Measurements from ENCODE around the gene AMPD3.

DNA sequence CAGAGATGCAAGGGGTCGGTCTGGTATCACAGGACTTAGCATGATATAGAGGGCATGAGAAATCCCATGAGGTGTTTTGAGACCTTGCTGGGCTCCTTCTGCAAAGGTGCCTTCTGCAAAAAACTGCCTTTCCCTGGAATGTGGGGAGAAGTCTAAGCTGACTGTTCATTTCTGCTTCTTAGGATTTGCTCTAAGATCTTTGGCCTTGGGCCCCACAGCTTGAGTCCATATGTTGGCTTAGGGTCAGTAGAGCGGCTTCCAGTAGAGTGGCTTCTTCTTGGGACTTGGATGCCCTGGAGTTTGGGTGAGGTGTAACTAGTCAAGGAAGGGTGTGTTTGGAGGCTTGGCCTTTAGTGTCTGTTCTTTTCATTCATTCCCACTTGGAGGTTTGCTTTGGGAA lies 37.0 kb downstream of the AMPD3 start:
- TF ChIP-seq EZH2phosphoT487 (IDR thresholded peaks at IDR 0.05; ENCODE audit: low read length) = no peak
- TF ChIP-seq, protein P1, sequence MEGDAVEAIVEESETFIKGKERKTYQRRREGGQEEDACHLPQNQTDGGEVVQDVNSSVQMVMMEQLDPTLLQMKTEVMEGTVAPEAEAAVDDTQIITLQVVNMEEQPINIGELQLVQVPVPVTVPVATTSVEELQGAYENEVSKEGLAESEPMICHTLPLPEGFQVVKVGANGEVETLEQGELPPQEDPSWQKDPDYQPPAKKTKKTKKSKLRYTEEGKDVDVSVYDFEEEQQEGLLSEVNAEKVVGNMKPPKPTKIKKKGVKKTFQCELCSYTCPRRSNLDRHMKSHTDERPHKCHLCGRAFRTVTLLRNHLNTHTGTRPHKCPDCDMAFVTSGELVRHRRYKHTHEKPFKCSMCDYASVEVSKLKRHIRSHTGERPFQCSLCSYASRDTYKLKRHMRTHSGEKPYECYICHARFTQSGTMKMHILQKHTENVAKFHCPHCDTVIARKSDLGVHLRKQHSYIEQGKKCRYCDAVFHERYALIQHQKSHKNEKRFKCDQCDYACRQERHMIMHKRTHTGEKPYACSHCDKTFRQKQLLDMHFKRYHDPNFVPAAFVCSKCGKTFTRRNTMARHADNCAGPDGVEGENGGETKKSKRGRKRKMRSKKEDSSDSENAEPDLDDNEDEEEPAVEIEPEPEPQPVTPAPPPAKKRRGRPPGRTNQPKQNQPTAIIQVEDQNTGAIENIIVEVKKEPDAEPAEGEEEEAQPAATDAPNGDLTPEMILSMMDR (IDR thresholded peaks at IDR 0.05; ENCODE audit: low read length) = no peak

All from MM.1S (cell line).